Neural crest cell (in vitro differentiated cells): ENCODE data around the gene RPS6KA3. TPM values are rescaled to one million over a fixed set of nuclear protein-coding genes. Genes with fewer than 3 reads are reported as not detected.

Source experiments
- DNase-seq: peaks from one replicate; pipeline ENCODE4 v3.0.0; 2021; ENCODE audit warnings: low read depth, mixed read lengths, low spot score
- H3K27ac Mint-ChIP-seq: one replicate; pipeline ENCODE4 v1.8.0; 2021; ENCODE audit warnings: mild to moderate bottlenecking, mixed read lengths; ENCODE audit not compliant: unreplicated experiment
- H3K27me3 Mint-ChIP-seq: 2 replicates; pipeline ENCODE4 v1.8.0; 2021; ENCODE audit warnings: low read depth, mild to moderate bottlenecking, mixed read lengths
- H3K36me3 Mint-ChIP-seq: 2 replicates; pipeline ENCODE4 v1.8.0; 2021; ENCODE audit warnings: low read depth, mild to moderate bottlenecking, mixed read lengths
- H3K4me1 Mint-ChIP-seq: 2 replicates; pipeline ENCODE4 v1.8.0; 2021; ENCODE audit warnings: mixed read lengths
- H3K4me3 Mint-ChIP-seq: one replicate; pipeline ENCODE4 v1.8.0; 2021; ENCODE audit warnings: mild to moderate bottlenecking, mixed read lengths
- H3K9me3 Mint-ChIP-seq: 2 replicates; pipeline ENCODE4 v1.8.0; 2021; ENCODE audit warnings: mixed read lengths
- CTCF ChIP-seq: fragments of 200-600 bp; sonication (generic); conservative IDR thresholded peaks from 2 replicates; pipeline ENCODE4 v1.5.0; 2021; ENCODE audit warnings: antibody characterized with exemption, mild to moderate bottlenecking
- total RNA-seq: library from RNA; stranded (reverse); gene quantifications from 2 replicates; pipeline ENCODE4 v1.2.1, GENCODE V29; 2021

Gene RPS6KA3
- total RNA-seq, 1 donor from 2014 or later: 26.0 TPM

GRCh38 chrX:20265221-20265725 lies 1.4 kb downstream of the RPS6KA3 start:
- peaks cover 17% of the 10 kb centered on the region for H3K4me1 Mint-ChIP-seq
- no peaks in the 10 kb centered on the region for H3K36me3 Mint-ChIP-seq
- no peaks in the 10 kb centered on the region for H3K9me3 Mint-ChIP-seq
- peak overlapping the region; percentile 88 for H3K27ac Mint-ChIP-seq
- H3K27me3 Mint-ChIP-seq: peaks cover 22% of the 10 kb centered on the region
- TF ChIP-seq CTCF: no peak
- peak; percentile 8 for DNase-seq
- H3K4me3 Mint-ChIP-seq: peak overlapping the region; percentile 98

GRCh38 chrX:20263474-20263873 lies 3.2 kb downstream of the RPS6KA3 start:
- Mint-ChIP-seq H3K27ac (no peak overlapping the region), H3K27me3 (peaks cover 8% of the 10 kb centered on the region), H3K9me3 (no peaks in the 10 kb centered on the region), H3K36me3 (no peaks in the 10 kb centered on the region), H3K4me3 (peak overlapping the region; percentile 56), H3K4me1 (peaks cover 17% of the 10 kb centered on the region)
- no peak for TF ChIP-seq CTCF
- no peak for DNase-seq

- Mint-ChIP-seq H3K4me3 (no peak overlapping the region), H3K27me3 (no peaks in the 10 kb centered on the region), H3K36me3 (no peaks in the 10 kb centered on the region), H3K27ac (no peak overlapping the region), H3K4me1 (peaks cover 17% of the 10 kb centered on the region), H3K9me3 (no peaks in the 10 kb centered on the region)
- TF ChIP-seq CTCF: no peak
- DNase-seq: no peak
Observed at GRCh38 chrX:20260885-20261284, 5.8 kb downstream of the RPS6KA3 start.

GRCh38 chrX:20254712-20255299 lies 11.9 kb downstream of the RPS6KA3 start:
- no peak for TF ChIP-seq CTCF
- peaks cover 18% of the 10 kb centered on the region for H3K36me3 Mint-ChIP-seq
- H3K9me3 Mint-ChIP-seq: peaks cover 9% of the 10 kb centered on the region
- H3K4me1 Mint-ChIP-seq: no peaks in the 10 kb centered on the region
- H3K4me3 Mint-ChIP-seq: no peak overlapping the region
- no peaks in the 10 kb centered on the region for H3K27me3 Mint-ChIP-seq
- DNase-seq: no peak
- no peak overlapping the region for H3K27ac Mint-ChIP-seq

- Mint-ChIP-seq H3K4me3 (no peak overlapping the region), H3K9me3 (peaks cover 19% of the 10 kb centered on the region), H3K36me3 (peaks cover 27% of the 10 kb centered on the region), H3K4me1 (no peaks in the 10 kb centered on the region), H3K27ac (no peak overlapping the region), H3K27me3 (no peaks in the 10 kb centered on the region)
- no peak for TF ChIP-seq CTCF
- DNase-seq: no peak
Observed at GRCh38 chrX:20253232-20253543, 13.5 kb downstream of the RPS6KA3 start.
